Measurements from ENCODE around the gene AZIN2.

AZIN2 gene

DNA sequence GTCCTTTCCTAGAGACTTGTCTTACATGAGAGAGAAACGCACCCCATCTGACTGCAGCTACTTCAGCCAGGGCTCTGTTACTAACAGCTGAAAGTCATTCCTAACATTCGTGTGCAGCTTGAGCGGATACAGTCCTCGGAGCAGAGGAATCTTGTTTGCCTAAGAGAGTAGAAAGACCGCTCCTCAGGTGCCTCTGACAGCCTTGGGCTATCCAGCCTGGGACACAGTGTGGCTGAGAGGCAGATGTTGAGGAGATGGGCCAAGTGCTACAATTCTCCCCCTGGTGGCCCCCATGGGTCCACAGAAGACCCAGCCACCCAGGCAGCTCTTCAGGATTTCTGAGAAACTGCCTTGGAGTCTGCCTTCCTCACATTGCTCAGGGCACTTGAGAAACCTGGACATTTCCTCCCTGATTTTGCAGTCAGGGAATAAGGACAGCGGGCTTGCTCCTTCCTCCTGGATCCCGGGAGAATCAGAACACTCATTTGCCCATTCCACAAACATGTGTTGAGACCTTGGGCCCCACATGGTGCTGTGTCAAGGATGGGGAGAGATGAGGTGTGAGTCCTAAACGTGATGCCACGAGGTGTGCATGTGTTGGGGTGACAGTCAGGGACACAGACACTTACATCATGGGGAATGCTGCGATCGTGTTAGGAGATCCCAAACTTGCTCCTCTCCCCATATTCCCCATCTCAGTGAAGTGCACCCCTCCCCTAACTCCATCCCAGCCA, 87.8 kb downstream of the AZIN2 start:
- Histone ChIP-seq H3K36me3 (ENCODE audit: low read length) (no peaks in the 10 kb centered on the region), H3K9me3 (ENCODE audit: insufficient read depth, low read length) (no peaks in the 10 kb centered on the region), H3K27me3 (ENCODE audit: low read length) (no peaks in the 10 kb centered on the region), H3K4me2 (ENCODE audit: low read depth, low read length, poor library complexity, severe bottlenecking) (no peak overlapping the region), H3F3A (ENCODE audit: insufficient read depth) (no peaks in the 10 kb centered on the region), H3K27ac (ENCODE audit: low read depth, low read length) (no peak overlapping the region), H3K9me2 (replicated peaks; ENCODE audit: insufficient read depth, low read length) (no peaks in the 10 kb centered on the region), H3K79me2 (ENCODE audit: insufficient read depth, low read length) (no peaks in the 10 kb centered on the region), H2AFZ (ENCODE audit: low read depth, low read length, severe bottlenecking) (no peak overlapping the region), H4K20me1 (ENCODE audit: low read depth, low read length) (no peaks in the 10 kb centered on the region), H3K9ac (ENCODE audit: low read length) (no peak overlapping the region), H3K4me3 (ENCODE audit: insufficient read depth, low read length, poor library complexity, severe bottlenecking) (no peak overlapping the region)
- TF ChIP-seq EZH2phosphoT487 (conservative IDR thresholded peaks at IDR 0.05; ENCODE audit: low read length) (no peak), CTCF (IDR thresholded peaks at IDR 0.05; ENCODE audit: insufficient read depth, low read length, poor library complexity, severe bottlenecking) (no peak)

GRCh38 chr1:33169290-33170055, 88.5 kb downstream of the AZIN2 start:
- H2AFZ ChIP-seq (ENCODE audit: low read depth, low read length, severe bottlenecking) = no peak overlapping the region

More at GRCh38 chr1:33169290-33170055, 88.5 kb downstream of the AZIN2 start:
- Histone ChIP-seq H4K20me1 (ENCODE audit: low read depth, low read length) (no peaks in the 10 kb centered on the region), H3K27me3 (ENCODE audit: low read length) (no peaks in the 10 kb centered on the region), H3K36me3 (ENCODE audit: low read length) (no peaks in the 10 kb centered on the region), H3K9ac (ENCODE audit: low read length) (no peak overlapping the region), H3F3A (ENCODE audit: insufficient read depth) (no peaks in the 10 kb centered on the region), H3K9me2 (replicated peaks; ENCODE audit: insufficient read depth, low read length) (no peaks in the 10 kb centered on the region), H3K79me2 (ENCODE audit: insufficient read depth, low read length) (no peaks in the 10 kb centered on the region), H3K4me2 (ENCODE audit: low read depth, low read length, poor library complexity, severe bottlenecking) (no peak overlapping the region), H3K9me3 (ENCODE audit: insufficient read depth, low read length) (no peaks in the 10 kb centered on the region), H3K4me3 (ENCODE audit: insufficient read depth, low read length, poor library complexity, severe bottlenecking) (no peak overlapping the region), H3K27ac (ENCODE audit: low read depth, low read length) (no peak overlapping the region)
- TF ChIP-seq CTCF (IDR thresholded peaks at IDR 0.05; ENCODE audit: insufficient read depth, low read length, poor library complexity, severe bottlenecking) = no peak
- TF ChIP-seq EZH2phosphoT487 (conservative IDR thresholded peaks at IDR 0.05; ENCODE audit: low read length) = no peak

All from SU-DHL-6 (cell line).